HG02759 (cell line): ENCODE results near the gene TRIP13.

Experiments used
- ATAC-seq: cut with Tn5 transposase; IDR thresholded peaks from one replicate; pipeline ENCODE4 v1.9.1; 2021; ENCODE audit warnings: mild to moderate bottlenecking, moderate library complexity; ENCODE audit not compliant: unreplicated experiment

The TRIP13 gene

GRCh38 chr5:854217-854616 lies 38.5 kb upstream of the TRIP13 start:
- ATAC-seq: no peak

- ATAC-seq: no peak
Measured at GRCh38 chr5:854966-855743, 37.5 kb upstream of the TRIP13 start.

- ATAC-seq: no peak
Measured at GRCh38 chr5:855771-856530, 36.7 kb upstream of the TRIP13 start.

GRCh38 chr5:856531-857425 lies 35.9 kb upstream of the TRIP13 start:
- no peak for ATAC-seq

GRCh38 chr5:858726-859125 lies 34.0 kb upstream of the TRIP13 start:
- ATAC-seq: no peak

GRCh38 chr5:859391-859790 lies 33.3 kb upstream of the TRIP13 start:
- no peak for ATAC-seq

- no peak for ATAC-seq
Measured at GRCh38 chr5:859798-860296, 32.8 kb upstream of the TRIP13 start.

- ATAC-seq: no peak
Measured at GRCh38 chr5:860506-861150, 32.1 kb upstream of the TRIP13 start.

GRCh38 chr5:861442-862366 lies 31.0 kb upstream of the TRIP13 start:
- ATAC-seq: no peak

- ATAC-seq: no peak
Measured at GRCh38 chr5:862367-863243, 30.1 kb upstream of the TRIP13 start.

- no peak for ATAC-seq
Measured at GRCh38 chr5:863244-863805, 29.4 kb upstream of the TRIP13 start.

GRCh38 chr5:864492-865167 lies 28.1 kb upstream of the TRIP13 start:
- ATAC-seq: no peak

- ATAC-seq: no peak
Measured at GRCh38 chr5:865168-865521, 27.5 kb upstream of the TRIP13 start.

- no peak for ATAC-seq
Measured at GRCh38 chr5:865771-866170, 26.9 kb upstream of the TRIP13 start.

GRCh38 chr5:867300-867870 lies 25.3 kb upstream of the TRIP13 start:
- ATAC-seq: no peak

- ATAC-seq: no peak
Measured at GRCh38 chr5:868428-869135, 24.1 kb upstream of the TRIP13 start.

GRCh38 chr5:870956-871355 lies 21.7 kb upstream of the TRIP13 start:
- no peak for ATAC-seq
